Measurements from ENCODE around the gene HEATR5A.

Gene HEATR5A

DNA sequence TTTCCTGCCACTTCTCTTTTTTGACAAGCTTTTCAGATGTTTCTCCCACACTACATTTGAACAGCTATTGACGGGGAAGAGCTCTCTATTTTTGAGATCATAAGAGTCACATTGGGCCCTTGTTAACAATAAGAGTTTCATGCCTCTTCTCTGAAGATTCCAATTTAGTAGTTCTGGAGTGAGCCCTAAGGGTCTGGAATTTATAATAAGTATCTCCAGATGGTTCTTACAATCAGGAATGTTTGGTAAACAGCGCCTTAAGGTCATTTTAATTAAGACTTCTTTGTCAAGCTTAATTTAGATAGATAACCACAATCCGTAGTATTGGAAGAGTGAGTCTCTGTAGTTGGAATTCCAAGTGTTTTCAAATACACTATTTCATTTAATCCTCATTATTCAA is 152.1 kb downstream of the HEATR5A start (continued):
- TF ChIP-seq, protein P1, sequence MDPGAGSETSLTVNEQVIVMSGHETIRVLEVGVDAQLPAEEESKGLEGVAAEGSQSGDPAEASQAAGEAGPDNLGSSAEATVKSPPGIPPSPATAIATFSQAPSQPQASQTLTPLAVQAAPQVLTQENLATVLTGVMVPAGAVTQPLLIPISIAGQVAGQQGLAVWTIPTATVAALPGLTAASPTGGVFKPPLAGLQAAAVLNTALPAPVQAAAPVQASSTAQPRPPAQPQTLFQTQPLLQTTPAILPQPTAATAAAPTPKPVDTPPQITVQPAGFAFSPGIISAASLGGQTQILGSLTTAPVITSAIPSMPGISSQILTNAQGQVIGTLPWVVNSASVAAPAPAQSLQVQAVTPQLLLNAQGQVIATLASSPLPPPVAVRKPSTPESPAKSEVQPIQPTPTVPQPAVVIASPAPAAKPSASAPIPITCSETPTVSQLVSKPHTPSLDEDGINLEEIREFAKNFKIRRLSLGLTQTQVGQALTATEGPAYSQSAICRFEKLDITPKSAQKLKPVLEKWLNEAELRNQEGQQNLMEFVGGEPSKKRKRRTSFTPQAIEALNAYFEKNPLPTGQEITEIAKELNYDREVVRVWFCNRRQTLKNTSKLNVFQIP (CRISPR knock-in tag; IDR thresholded peaks at IDR 0.05; ENCODE audit: borderline replicate concordance, low read depth) = no peak
- TF ChIP-seq OSR1 (CRISPR knock-in tag; IDR thresholded peaks at IDR 0.05) (no peak), PPARA (CRISPR knock-in tag; IDR thresholded peaks at IDR 0.05; ENCODE audit: borderline replicate concordance) (no peak), CSDC2 (CRISPR knock-in tag; IDR thresholded peaks at IDR 0.05) (no peak)

DNA sequence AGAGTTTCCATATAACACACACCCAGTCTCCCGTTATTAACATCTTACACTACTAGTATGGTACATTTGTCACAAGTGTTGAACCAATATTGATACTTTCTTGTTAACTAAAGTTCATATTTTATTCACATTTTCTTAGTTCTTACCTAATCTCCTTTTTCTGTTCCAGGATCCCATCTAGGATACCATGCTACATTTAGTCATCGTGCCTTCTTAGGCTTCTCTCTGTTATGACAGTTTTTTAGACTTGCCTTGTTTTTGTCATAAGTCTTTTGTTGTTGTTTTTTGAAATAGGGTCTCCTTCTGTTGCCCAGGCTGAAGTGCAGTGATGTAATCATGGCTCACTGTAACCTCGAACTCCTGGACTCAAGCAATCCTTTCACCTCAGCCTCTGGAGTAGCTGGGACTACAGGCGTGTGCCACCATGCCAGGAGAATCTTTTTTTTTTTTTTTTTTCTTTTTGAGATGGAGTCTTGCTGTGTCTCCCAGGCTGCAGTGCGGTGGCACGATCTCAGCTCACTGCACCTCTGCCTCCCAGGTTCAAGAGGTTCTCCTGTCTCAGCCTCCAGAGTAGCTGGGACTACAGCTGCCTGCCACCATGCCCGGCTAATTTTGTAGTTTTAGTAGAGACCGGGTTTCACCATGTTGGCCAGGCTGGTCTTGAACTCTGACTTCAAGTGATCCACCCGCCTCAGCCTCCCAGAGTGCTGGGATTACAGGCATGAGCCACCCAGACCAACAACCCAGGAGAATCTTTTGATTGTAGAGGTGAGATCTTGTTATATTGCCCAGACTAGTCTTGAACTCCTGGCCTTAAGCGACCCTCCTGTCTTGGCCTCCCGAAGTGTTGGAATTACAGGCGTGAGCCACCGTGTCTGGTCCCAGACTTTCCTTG is 153.7 kb downstream of the HEATR5A start:
- ATAC-seq = no peak
- TF ChIP-seq ESRRG (CRISPR knock-in tag; IDR thresholded peaks at IDR 0.05) (no peak), SNAI2 (CRISPR knock-in tag; IDR thresholded peaks at IDR 0.05) (no peak), CSDC2 (CRISPR knock-in tag; IDR thresholded peaks at IDR 0.05) (no peak), ZNF70 (CRISPR knock-in tag; IDR thresholded peaks at IDR 0.05) (no peak), TOX (CRISPR knock-in tag; IDR thresholded peaks at IDR 0.05; ENCODE audit: borderline replicate concordance) (no peak), TCF4 (CRISPR knock-in tag; IDR thresholded peaks at IDR 0.05; ENCODE audit: borderline replicate concordance) (no peak), ZFP30 (CRISPR knock-in tag; IDR thresholded peaks at IDR 0.05) (no peak)
- TF ChIP-seq, protein P2, sequence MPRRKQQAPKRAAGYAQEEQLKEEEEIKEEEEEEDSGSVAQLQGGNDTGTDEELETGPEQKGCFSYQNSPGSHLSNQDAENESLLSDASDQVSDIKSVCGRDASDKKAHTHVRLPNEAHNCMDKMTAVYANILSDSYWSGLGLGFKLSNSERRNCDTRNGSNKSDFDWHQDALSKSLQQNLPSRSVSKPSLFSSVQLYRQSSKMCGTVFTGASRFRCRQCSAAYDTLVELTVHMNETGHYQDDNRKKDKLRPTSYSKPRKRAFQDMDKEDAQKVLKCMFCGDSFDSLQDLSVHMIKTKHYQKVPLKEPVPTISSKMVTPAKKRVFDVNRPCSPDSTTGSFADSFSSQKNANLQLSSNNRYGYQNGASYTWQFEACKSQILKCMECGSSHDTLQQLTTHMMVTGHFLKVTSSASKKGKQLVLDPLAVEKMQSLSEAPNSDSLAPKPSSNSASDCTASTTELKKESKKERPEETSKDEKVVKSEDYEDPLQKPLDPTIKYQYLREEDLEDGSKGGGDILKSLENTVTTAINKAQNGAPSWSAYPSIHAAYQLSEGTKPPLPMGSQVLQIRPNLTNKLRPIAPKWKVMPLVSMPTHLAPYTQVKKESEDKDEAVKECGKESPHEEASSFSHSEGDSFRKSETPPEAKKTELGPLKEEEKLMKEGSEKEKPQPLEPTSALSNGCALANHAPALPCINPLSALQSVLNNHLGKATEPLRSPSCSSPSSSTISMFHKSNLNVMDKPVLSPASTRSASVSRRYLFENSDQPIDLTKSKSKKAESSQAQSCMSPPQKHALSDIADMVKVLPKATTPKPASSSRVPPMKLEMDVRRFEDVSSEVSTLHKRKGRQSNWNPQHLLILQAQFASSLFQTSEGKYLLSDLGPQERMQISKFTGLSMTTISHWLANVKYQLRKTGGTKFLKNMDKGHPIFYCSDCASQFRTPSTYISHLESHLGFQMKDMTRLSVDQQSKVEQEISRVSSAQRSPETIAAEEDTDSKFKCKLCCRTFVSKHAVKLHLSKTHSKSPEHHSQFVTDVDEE (CRISPR knock-in tag; IDR thresholded peaks at IDR 0.05) = no peak
- TF ChIP-seq, protein P1 (CRISPR knock-in tag; IDR thresholded peaks at IDR 0.05; ENCODE audit: borderline replicate concordance, low read depth) = no peak
- TF ChIP-seq, protein P3, sequence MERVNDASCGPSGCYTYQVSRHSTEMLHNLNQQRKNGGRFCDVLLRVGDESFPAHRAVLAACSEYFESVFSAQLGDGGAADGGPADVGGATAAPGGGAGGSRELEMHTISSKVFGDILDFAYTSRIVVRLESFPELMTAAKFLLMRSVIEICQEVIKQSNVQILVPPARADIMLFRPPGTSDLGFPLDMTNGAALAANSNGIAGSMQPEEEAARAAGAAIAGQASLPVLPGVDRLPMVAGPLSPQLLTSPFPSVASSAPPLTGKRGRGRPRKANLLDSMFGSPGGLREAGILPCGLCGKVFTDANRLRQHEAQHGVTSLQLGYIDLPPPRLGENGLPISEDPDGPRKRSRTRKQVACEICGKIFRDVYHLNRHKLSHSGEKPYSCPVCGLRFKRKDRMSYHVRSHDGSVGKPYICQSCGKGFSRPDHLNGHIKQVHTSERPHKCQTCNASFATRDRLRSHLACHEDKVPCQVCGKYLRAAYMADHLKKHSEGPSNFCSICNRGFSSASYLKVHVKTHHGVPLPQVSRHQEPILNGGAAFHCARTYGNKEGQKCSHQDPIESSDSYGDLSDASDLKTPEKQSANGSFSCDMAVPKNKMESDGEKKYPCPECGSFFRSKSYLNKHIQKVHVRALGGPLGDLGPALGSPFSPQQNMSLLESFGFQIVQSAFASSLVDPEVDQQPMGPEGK (CRISPR knock-in tag; IDR thresholded peaks at IDR 0.05; ENCODE audit: borderline replicate concordance) = no peak
- TF ChIP-seq, protein P4, sequence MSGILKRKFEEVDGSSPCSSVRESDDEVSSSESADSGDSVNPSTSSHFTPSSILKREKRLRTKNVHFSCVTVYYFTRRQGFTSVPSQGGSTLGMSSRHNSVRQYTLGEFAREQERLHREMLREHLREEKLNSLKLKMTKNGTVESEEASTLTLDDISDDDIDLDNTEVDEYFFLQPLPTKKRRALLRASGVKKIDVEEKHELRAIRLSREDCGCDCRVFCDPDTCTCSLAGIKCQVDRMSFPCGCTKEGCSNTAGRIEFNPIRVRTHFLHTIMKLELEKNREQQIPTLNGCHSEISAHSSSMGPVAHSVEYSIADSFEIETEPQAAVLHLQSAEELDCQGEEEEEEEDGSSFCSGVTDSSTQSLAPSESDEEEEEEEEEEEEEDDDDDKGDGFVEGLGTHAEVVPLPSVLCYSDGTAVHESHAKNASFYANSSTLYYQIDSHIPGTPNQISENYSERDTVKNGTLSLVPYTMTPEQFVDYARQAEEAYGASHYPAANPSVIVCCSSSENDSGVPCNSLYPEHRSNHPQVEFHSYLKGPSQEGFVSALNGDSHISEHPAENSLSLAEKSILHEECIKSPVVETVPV (CRISPR knock-in tag; IDR thresholded peaks at IDR 0.05) = no peak

DNA sequence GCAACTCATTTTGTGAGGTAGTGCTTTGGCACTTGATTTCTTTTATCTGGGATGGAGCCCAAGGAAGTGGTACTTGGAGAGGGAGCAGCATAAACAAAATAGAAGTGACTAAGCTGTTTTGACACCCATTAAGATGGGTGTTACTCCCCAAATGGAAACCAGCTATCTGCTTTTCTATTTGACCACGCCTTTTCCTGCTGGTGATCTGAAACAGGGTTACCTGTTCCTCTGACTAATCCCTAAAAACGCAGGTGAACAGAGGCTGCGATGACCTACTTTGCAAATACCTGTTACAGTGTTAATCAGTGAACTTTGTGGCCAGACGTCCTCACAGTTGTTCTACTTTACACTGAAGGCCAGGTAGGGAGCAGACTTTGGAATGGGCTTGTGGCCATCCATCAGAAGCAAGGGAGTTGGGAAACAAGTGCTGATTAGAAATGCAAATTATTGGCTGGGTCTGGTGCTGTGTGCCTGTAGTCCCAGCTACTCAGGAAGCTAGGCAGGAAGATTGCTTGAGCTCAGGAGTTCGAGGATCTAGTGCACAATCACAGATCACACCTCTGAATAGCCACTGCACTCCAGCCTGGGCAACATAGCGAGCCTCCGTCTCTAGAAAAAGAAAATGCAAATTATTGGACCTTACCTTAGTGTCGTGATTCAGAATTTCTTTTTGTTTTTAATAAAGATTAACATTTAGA is 154.5 kb downstream of the HEATR5A start:
- TF ChIP-seq BACH2 (CRISPR knock-in tag; IDR thresholded peaks at IDR 0.05; ENCODE audit: borderline replicate concordance) = no peak
- TF ChIP-seq, protein P2 (CRISPR knock-in tag; IDR thresholded peaks at IDR 0.05) = no peak
- TF ChIP-seq ZFP3 (CRISPR knock-in tag; IDR thresholded peaks at IDR 0.05) = no peak
- TF ChIP-seq ZFP30 (CRISPR knock-in tag; IDR thresholded peaks at IDR 0.05) = no peak
- TF ChIP-seq ZNF8 (CRISPR knock-in tag; IDR thresholded peaks at IDR 0.05) = no peak
- TF ChIP-seq SNAI2 (CRISPR knock-in tag; IDR thresholded peaks at IDR 0.05) = no peak
- TF ChIP-seq ISL1 (CRISPR knock-in tag; IDR thresholded peaks at IDR 0.05) = no peak
- no peak for TF ChIP-seq RARB (CRISPR knock-in tag; IDR thresholded peaks at IDR 0.05)
- ATAC-seq = no peak

All from SK-N-SH treated with all-trans-retinoic acid at 6 μM for 48 hours (cell line).